K562 (cell line): ENCODE measurements around the gene PXMP2. TPM values are rescaled to one million over a fixed set of nuclear protein-coding genes. Genes with fewer than 3 reads are reported as not detected.

Experiments used
- KDM1A ChIP-seq, 2 experiments: fragments of 450-650 bp; IDR thresholded peaks; 2 replicates each; pipeline ENCODE4 v1.6.1; 2016; ENCODE audit warnings: mild to moderate bottlenecking in 2 of 2
- POLR2G ChIP-seq: fragments of 200-400 bp; formaldehyde crosslinking; IDR thresholded peaks from 2 replicates; pipeline ENCODE4 v1.6.1; 2017; ENCODE audit warnings: low read depth, mild to moderate bottlenecking, antibody characterized with exemption, low read length, moderate library complexity
- RBM22 ChIP-seq: fragments of 200-400 bp; formaldehyde crosslinking; IDR thresholded peaks from 2 replicates; pipeline ENCODE4 v1.6.1; 2018; ENCODE audit warnings: low read length, low read depth; ENCODE audit not compliant: poor library complexity, severe bottlenecking
- SP1 ChIP-seq: sonication (generic); formaldehyde crosslinking; IDR thresholded peaks from 2 replicates; pipeline ENCODE4 v1.8.1; 2022; ENCODE audit warnings: mild to moderate bottlenecking, missing genetic modification reagents
- STAT5B ChIP-seq: fragments of 250-450 bp; sonication (Bioruptor Pico); IDR thresholded peaks from 2 replicates; pipeline ENCODE4 v1.8.0; 2021; ENCODE audit warnings: mild to moderate bottlenecking, inconsistent platforms
- TBP ChIP-seq: optimal IDR thresholded peaks from 2 replicates; pipeline ENCODE3; 2011; ENCODE audit warnings: low read depth, low read length, improper control_type of control experiment
- ZNF384 ChIP-seq: IDR thresholded peaks from 2 replicates; pipeline ENCODE4 v1.6.1; 2012; ENCODE audit warnings: low read depth, low read length, improper control_type of control experiment
- ZNF586 ChIP-seq: fragments of 450-650 bp; formaldehyde crosslinking; conservative IDR thresholded peaks from 2 replicates; pipeline ENCODE4 v1.4.0; 2020; ENCODE audit warnings: mild to moderate bottlenecking, moderate library complexity
- polyA plus RNA-seq, 8 experiments: library from polyadenylated mRNA; depleted of rRNA in 4 of 8; stranded (reverse) in 5 of 8; unstranded in 3 of 8; fragments of >200 nt; fragmentation: Nextera tagmentation in 2 of 8; fragmentation: Illumina TruSeq in 1 of 8; extraction: Ambion mirVana in 2 of 8; extraction: Trizol in 1 of 8; gene quantifications; 2 replicates each; pipeline versions ENCODE4 v1.2.1 to v1.2.3, GENCODE V29; 2011 to 2014; ENCODE audit warnings: inconsistent platforms in 1 of 8, missing spikeins in 1 of 8
- total RNA-seq, 7 experiments: library from RNA; depleted of rRNA in 6 of 7; stranded (reverse); fragments of >200 nt in 6 of 7; fragmentation: Illumina TruSeq in 2 of 7; extraction: Trizol in 2 of 7; gene quantifications; 2 replicates each; pipeline versions ENCODE4 v1.2.1 to v1.2.3, GENCODE V29; 2011 to 2021; ENCODE audit warnings: low replicate concordance in 1 of 7
- TF ChIP-seq, protein P1 (sequence below): sonication (generic); formaldehyde crosslinking; IDR thresholded peaks from 2 replicates; pipeline ENCODE4 v1.8.0; 2023; ENCODE audit warnings: mild to moderate bottlenecking, missing genetic modification reagents

The PXMP2 gene
- total and polyA plus RNA-seq, 9 of the 15 experiments (the other 6 are each of a cell fraction or from before 2014, with no cell fraction given): 3.0 to 66.1 (median 44.7) TPM

DNA sequence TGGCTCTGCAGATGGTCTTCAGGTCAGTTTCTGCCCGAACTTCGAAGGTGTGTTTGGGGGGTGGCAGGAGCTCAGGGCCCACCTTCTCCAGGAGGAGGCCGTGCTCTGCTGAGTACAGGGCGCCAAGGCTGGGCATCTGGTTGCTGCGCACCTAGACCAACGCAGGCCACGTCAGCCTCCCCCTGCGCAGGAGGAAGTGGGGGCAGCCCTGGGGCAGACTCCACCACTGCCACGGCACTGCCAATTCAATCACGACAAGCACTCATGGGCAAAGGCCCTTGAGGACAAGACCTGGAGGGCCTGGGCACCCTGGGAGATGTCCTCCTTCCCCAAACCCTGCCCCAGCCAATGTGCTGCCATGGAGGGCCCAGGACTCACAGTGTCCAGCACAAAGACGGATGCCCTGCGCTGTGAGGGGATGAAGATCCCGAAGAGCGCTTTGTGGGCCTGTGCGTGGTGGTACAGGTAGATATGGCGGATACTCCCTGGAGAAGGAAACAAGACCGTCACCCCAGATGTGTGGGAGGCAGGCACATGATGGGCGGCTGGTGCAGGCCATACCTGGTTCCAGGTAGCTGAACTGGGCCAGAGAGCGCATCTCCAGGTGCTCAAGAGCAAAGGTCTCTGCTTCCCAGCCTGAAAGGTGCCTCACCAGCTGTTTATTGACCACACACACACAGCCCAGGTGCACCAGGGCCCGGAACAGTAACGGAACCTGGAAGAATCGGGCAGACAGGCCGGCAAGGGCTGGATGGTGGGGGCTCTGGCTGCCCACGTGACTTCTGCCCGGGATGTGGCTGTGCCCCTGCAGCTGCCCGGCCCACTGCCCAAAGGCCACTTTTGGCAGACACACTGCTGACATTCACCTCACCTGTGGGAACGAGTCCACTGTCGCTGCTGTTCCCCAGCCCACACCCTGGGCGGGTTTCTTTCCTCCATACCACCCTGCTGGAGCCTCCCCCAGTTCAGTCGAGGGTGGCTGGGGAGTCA, 44.2 kb upstream of the PXMP2 start (continued):
- TF ChIP-seq RBM22 (peak; percentile 33), ZNF586 (CRISPR knock-in tag) (no peak), STAT5B (CRISPR knock-in tag) (no peak), TBP (no peak), POLR2G (peak; percentile 62), ZNF384 (no peak), KDM1A (IDR thresholded peaks at IDR 0.05) (no peak), SP1 (CRISPR knock-in tag) (no peak)
- TF ChIP-seq, protein P1, sequence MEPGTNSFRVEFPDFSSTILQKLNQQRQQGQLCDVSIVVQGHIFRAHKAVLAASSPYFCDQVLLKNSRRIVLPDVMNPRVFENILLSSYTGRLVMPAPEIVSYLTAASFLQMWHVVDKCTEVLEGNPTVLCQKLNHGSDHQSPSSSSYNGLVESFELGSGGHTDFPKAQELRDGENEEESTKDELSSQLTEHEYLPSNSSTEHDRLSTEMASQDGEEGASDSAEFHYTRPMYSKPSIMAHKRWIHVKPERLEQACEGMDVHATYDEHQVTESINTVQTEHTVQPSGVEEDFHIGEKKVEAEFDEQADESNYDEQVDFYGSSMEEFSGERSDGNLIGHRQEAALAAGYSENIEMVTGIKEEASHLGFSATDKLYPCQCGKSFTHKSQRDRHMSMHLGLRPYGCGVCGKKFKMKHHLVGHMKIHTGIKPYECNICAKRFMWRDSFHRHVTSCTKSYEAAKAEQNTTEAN (CRISPR knock-in tag): no peak
- TF ChIP-seq, all 486 proteins: peak for 4
